Heart right ventricle (tissue), 16 donors: ENCODE results near the gene ADAMTS2. TPM values are rescaled to one million over a fixed set of nuclear protein-coding genes. Genes with fewer than 3 reads are reported as not detected.
A peak's percentile ranks its signal among the peaks of the same experiment; 100 is the strongest.

Experiments
- ATAC-seq, 8 donors: fragments of 200-7000 bp; cut with Tn5 transposase; one replicate each; pipeline ENCODE4 v1.9.1; 2020; ENCODE audit warnings: mild to moderate bottlenecking in 8 of 8, moderate library complexity in 8 of 8, moderate number of reproducible peaks in 1 of 8
- DNase-seq, 2 donors: peaks; one replicate each; pipeline ENCODE4 v3.0.0-alpha.2; 2020
- H3K27ac ChIP-seq, 10 donors: fragments of 200-600 bp; sonication (generic) in 2 of 10; one replicate each; pipeline versions ENCODE4 v1.5.0 to v1.8.0; 2020 to 2022; ENCODE audit warnings: mild to moderate bottlenecking in 3 of 10
- H3K27me3 ChIP-seq, 7 donors: fragments of 200-600 bp; one replicate each; pipeline ENCODE4 v1.8.0; 2021 to 2022; ENCODE audit warnings: mild to moderate bottlenecking in 2 of 7
- H3K36me3 ChIP-seq, 9 donors: fragments of 200-600 bp; sonication (generic) in 1 of 9; one replicate each; pipeline versions ENCODE4 v1.5.0 to v1.8.0; 2020 to 2022; ENCODE audit warnings: mild to moderate bottlenecking in 2 of 9
- H3K4me1 ChIP-seq, 9 donors: fragments of 200-600 bp; sonication (generic) in 1 of 9; one replicate each; pipeline versions ENCODE4 v1.5.0 to v1.8.0; 2020 to 2022; ENCODE audit warnings: mild to moderate bottlenecking in 4 of 9
- H3K4me3 ChIP-seq, 10 donors: fragments of 200-600 bp; sonication (generic) in 2 of 10; one replicate each; pipeline versions ENCODE4 v1.5.0 to v1.8.0; 2020 to 2022; ENCODE audit warnings: mild to moderate bottlenecking in 7 of 10, moderate library complexity in 2 of 10
- H3K9me3 ChIP-seq, 11 donors: fragments of 200-600 bp in 10 of 11; sonication (generic) in 2 of 11; one replicate each; pipeline versions ENCODE4 v1.5.0 to v1.8.0; 2013 to 2022; ENCODE audit warnings: mild to moderate bottlenecking in 2 of 11, control low read depth in 1 of 11, moderate library complexity in 1 of 11
- WGBS, 2 donors: extraction: QIAGEN DNeasy Blood & Tissue Kit; methylation state at CpG; one replicate each; pipeline ENCODE4 v1.1.7; 2013; ENCODE audit warnings: inconsistent platforms in 1 of 2; 5-methylcytosine and 5-hydroxymethylcytosine counted together
- intact Hi-C, 10 donors: fragments of 100-400 bp; cut with DNase I; formaldehyde crosslinking; loops; one replicate each; pipeline versions ENCODE4 v1.11.1 to v1.14.2; 2022
- polyA plus RNA-seq, 2 donors: library from polyadenylated mRNA; stranded (reverse); fragments of 200-250 nt; gene quantifications; one replicate each; pipeline ENCODE4 v1.2.3, GENCODE V29; 2013
- total RNA-seq, 10 donors: library from RNA; stranded (reverse); fragmentation: NEBNext Ultra II Directional in 3 of 10; extraction: Animal tissue kit (Norgen Biotek cat#: 25700) in 3 of 10; gene quantifications; one replicate each; pipeline versions ENCODE4 v1.2.1 to v1.2.4, GENCODE V29; 2021 to 2023
- TF ChIP-seq, protein P1 (sequence below), 9 donors: fragments of 200-600 bp; sonication (generic) in 2 of 9; IDR thresholded peaks; one replicate each; pipeline versions ENCODE4 v1.5.0 to v1.8.0; 2021 to 2022; ENCODE audit warnings: antibody characterized with exemption in 9 of 9, mild to moderate bottlenecking in 5 of 9, moderate library complexity in 1 of 9
- donor health status: Arrhythmogenic right ventricular cardiomyopathy.
- donor health status: ischemic (EF 13 %, LVEDD 7.1; RV severe dilation, severe dysfunction).
- donor health status: healthy with polysubstance abuse.
- donor health status: DM: no; HTN: yes; CAD: no.
- donor health status: DM: no; HTN: no; CAD: no.
- donor health status: ischemic (EF 25% LVEDD 6.9; RV normal size, moderate dysfunction).
- donor health status: ischemic (EF 25% LVEDD 5.7; RV mildly dilated, moderate dysfunction).
- donor health status: healthy.
- donor health status: DM: yes; HTN: yes; CAD: no.
- donor health status: Ischemic cardiomyopathy.
- donor health status: ischemic (EF 35%, LVEDD 5.7; RV mildly dilated, moderate dysfunction).
- donor health status: nonischemic (EF 11% LVEDD 7.7; RV severe dilation, severe dysfunction).
- donor health status: DM: yes; HTN: yes; CAD: no.
- donor health status: PGD.
- donor health status: ischemic (EF 29% LVEDD 5.4; RV normal size, mild dysfunction).
- donor health status: nonischemic (EF 23%, LVEDD 6.1; RV moderate dilation, normal function).

Gene ADAMTS2
- total and polyA plus RNA-seq, 12 donors = 1.7 to 13.5 (median 3.9) TPM

DNA sequence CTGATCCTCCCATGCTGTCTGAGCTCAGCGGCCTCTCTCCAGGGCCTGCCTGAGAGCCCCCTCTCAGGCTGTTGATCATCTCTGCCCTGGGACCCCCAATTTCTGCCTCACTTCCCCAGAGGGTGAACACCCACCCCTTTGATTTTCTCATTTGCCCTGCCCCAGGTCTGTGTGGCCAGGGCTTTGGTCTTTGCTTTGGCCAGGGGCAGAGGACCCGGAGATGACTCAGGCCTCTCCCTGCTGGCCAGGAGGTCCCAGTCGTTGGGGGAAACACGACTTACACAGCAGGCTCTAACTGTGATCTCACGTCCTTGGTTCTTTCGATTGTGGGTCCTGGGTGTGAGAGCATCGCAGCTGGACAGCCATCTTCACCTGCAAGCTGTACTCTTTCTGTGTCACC, 1.1 kb upstream of the ADAMTS2 start:
- H3K27me3 ChIP-seq = peaks cover 7 to 73% (median 56%) of the 10 kb centered on the region in 7 donors
- ATAC-seq (no peak), DNase-seq (no peak)
- no peak overlapping the region for H3K4me3 ChIP-seq
- TF ChIP-seq, protein P1, sequence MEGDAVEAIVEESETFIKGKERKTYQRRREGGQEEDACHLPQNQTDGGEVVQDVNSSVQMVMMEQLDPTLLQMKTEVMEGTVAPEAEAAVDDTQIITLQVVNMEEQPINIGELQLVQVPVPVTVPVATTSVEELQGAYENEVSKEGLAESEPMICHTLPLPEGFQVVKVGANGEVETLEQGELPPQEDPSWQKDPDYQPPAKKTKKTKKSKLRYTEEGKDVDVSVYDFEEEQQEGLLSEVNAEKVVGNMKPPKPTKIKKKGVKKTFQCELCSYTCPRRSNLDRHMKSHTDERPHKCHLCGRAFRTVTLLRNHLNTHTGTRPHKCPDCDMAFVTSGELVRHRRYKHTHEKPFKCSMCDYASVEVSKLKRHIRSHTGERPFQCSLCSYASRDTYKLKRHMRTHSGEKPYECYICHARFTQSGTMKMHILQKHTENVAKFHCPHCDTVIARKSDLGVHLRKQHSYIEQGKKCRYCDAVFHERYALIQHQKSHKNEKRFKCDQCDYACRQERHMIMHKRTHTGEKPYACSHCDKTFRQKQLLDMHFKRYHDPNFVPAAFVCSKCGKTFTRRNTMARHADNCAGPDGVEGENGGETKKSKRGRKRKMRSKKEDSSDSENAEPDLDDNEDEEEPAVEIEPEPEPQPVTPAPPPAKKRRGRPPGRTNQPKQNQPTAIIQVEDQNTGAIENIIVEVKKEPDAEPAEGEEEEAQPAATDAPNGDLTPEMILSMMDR (IDR thresholded peaks at IDR 0.05) = no peak
- H3K27ac ChIP-seq = no peak overlapping the region
- H3K4me1 ChIP-seq = peaks cover 8 to 46% (median 19%) of the 10 kb centered on the region in 9 donors
- intact Hi-C loops = loop anchor here in 7 of 10 donors (5.0 to 10.0 kb wide), 3 partner anchors 172 to 182 kb away; no protein-coding TSS in a partner anchor
- no peaks in the 10 kb centered on the region for H3K9me3 ChIP-seq
- H3K36me3 ChIP-seq = no peaks in the 10 kb centered on the region
- 70 to 72% methylated on average over 7 of the region's 7 CpGs for WGBS, 2 donors

DNA sequence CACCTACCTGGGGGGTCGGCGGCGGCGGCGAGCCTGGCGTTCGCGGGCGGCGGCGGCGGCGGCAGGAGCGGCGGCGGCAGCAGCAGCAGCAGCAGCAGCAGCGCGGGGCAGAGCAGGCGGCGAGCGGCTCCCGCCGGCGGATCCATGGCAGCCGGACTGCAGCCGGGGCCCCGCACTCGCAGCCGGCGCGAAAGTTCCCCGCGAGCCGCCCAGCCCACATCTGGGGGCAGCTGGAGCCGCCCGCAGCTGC, 153 bp downstream of the ADAMTS2 start:
- H3K4me1 ChIP-seq = peaks cover 8 to 46% (median 19%) of the 10 kb centered on the region in 9 donors
- WGBS, 2 donors = 0 to 1% methylated on average over 19 to 36 of the region's 36 CpGs
- no peak for DNase-seq
- ATAC-seq = peak in 1 of 8 donors; percentile 28
- intact Hi-C loops = loop anchor here in 7 of 10 donors (5.0 to 10.0 kb wide), 3 partner anchors 170 to 180 kb away; no protein-coding TSS in a partner anchor
- H3K27me3 ChIP-seq = peaks cover 7 to 83% (median 60%) of the 10 kb centered on the region in 7 donors
- H3K36me3 ChIP-seq = peaks cover 0 to 4% (median 0%) of the 10 kb centered on the region in 9 donors
- TF ChIP-seq, protein P1 (IDR thresholded peaks at IDR 0.05) = no peak
- H3K27ac ChIP-seq = peak overlapping the region in 4 of 10 donors; percentile 41 to 83 (median 58)
- H3K4me3 ChIP-seq = peak overlapping the region in 9 of 10 donors; percentile 43 to 66 (median 61)
- H3K9me3 ChIP-seq = no peaks in the 10 kb centered on the region

DNA sequence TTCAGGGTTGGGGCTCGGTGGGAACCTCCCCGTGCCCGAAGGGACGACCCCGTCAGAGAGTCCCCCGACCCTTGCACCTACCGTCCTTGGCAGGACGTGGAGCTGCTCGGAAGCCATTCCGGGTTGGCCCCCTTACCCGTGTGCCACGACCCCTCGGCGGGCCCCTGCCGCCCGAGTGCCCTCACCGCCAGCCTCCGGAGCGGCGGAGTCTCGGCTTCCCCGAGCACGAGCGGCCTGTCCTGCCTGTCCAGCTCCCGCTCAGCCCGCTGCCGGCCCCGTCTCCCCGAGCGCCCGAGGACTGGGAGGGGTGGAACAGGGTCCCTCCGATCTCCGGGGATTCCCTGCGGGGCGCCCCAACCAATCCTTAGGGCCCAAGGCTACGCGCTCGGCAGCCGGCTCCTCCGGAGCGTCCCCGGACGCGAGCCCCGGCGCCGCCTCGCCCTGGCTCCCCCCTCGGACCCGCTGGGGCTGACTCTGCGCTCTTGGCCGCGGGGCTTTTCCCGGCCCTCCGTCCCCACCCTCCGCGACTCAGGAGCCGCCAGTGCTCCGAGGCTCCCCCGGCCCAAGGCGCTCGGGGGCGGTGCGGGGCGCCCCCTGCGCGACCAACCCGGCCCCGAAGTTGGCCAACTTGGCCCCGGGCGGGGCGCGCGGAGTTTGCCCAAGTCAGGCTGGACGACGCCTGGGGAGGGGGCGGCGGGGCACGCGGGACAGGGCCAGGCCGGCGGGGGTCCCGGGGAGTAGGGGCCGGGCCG, 654 bp downstream of the ADAMTS2 start:
- TF ChIP-seq, protein P1 (IDR thresholded peaks at IDR 0.05) = no peak
- H3K4me1 ChIP-seq = peaks cover 8 to 46% (median 19%) of the 10 kb centered on the region in 9 donors
- WGBS, 2 donors = 0 to 1% methylated on average over 77 to 85 of the region's 85 CpGs
- H3K36me3 ChIP-seq = peaks cover 0 to 6% (median 0%) of the 10 kb centered on the region in 9 donors
- H3K9me3 ChIP-seq = no peaks in the 10 kb centered on the region
- peaks cover 7 to 84% (median 60%) of the 10 kb centered on the region in 7 donors for H3K27me3 ChIP-seq
- DNase-seq (no peak), ATAC-seq (peak in 7 of 8 donors; percentile 5 to 52 (median 22))
- H3K27ac ChIP-seq = peak overlapping the region in 6 of 10 donors; percentile 15 to 83 (median 52)
- intact Hi-C loops = loop anchor here in 9 of 10 donors (5.0 to 10.0 kb wide), 4 partner anchors 170 to 180 kb away; no protein-coding TSS in a partner anchor
- H3K4me3 ChIP-seq = peak overlapping the region; percentile 32 to 66 (median 60)

DNA sequence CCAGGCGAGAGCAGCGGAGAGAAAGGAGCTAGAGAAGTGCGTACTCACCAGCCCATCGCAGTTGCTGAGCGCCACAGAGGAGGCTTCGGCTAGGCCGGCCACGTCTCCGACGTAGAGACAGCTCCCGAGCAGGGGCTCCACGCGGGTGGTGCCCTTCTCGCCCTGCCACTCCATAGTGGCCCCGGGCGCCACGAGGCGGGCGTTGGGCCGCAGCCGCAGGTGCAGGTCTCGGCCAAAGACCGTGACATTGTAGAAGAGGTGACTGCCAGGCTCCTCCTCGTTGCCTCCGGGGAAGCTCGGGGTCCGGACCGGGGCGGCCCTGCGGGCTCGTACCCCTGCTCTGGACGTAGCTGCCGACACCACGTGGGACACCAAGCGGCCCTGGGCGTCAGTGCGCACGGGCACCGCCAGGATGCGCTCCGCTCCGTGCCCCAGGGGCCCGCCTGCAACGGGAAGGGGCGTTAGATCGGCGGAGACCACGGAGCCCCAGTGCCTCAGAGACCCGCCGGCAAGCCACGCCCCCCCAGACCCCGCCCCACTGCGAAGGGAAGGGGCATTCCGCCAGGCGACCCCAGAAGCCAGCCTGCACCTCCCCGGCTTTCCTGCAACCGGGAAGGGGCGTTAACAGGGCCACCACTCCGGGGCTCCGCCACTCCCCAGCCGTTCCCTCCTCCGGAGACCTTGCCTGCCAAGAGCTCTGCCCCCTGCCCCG, 1.4 kb downstream of the ADAMTS2 start:
- peaks cover 7 to 80% (median 60%) of the 10 kb centered on the region in 7 donors for H3K27me3 ChIP-seq
- WGBS, 2 donors = 3% methylated on average over 56 to 63 of the region's 63 CpGs
- intact Hi-C loops = loop anchor here in 7 of 10 donors (5.0 to 10.0 kb wide), 4 partner anchors 169 to 179 kb away; no protein-coding TSS in a partner anchor
- TF ChIP-seq, protein P1 (IDR thresholded peaks at IDR 0.05) = peak in 7 of 9 donors; percentile 10 to 59 (median 35)
- H3K4me3 ChIP-seq = peak overlapping the region; percentile 32 to 66 (median 60)
- peak; percentile 14 to 65 (median 52) for ATAC-seq
- H3K9me3 ChIP-seq = no peaks in the 10 kb centered on the region
- peak overlapping the region in 3 of 10 donors; percentile 48 to 83 (median 55) for H3K27ac ChIP-seq
- peaks cover 8 to 41% (median 19%) of the 10 kb centered on the region in 9 donors for H3K4me1 ChIP-seq
- H3K36me3 ChIP-seq = peaks cover 0 to 6% (median 0%) of the 10 kb centered on the region in 9 donors
- DNase-seq = peak in 1 of 2 donors; percentile 45
